GM21360 (cell line): Measurements from ENCODE around the gene MRPS22.
"Not testable (repeated sequence)": the region's sequence is repeated elsewhere in the genome, so short reads cannot be mapped to it uniquely, and the experiment has no call there.

ENCODE experiments used
- ATAC-seq: cut with Tn5 transposase; IDR thresholded peaks from one replicate; pipeline ENCODE4 v1.9.1; 2021; ENCODE audit warnings: mild to moderate bottlenecking, moderate library complexity; ENCODE audit not compliant: unreplicated experiment

The MRPS22 gene

DNA sequence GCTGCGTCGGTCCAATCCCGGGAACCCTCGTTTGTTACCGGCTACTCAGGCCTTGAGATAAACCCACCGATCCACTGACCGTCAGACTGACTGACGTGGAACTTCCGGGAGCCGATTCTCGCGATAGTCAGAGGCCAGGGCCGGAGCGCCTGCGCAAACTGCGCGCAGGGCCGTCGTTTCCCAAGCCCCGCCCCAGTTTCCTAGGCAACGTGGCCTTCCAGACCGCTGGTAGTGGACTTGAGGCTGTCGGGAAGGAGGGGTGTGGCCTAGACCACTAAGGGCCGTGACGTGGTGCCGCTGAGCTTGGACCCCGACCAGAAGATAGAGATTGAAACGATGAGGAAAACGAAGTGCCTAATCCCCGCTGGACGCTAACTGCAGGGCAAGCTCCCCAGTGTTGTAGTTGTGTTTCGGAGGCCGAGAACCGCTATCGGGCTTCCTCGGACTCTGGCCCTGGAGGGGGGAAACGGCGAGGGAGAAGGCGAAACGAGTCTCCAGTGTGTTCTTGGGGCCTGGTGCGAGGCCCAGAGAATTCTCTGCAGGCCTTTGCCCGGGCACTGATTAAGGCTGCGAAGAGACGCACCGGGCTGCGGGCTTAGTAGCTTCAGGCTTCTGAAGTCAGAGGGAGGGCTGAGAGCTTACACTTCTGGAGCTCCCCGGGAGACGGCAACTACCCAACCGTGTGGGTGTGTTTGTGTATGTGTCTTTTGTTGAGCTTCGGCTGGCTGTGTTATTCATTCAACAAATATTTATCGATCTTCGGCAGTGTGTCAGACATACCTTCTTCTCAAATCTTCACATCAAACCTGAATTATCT, 45.9 kb downstream of the MRPS22 start, which contains the start of gene COPB2:
Gene COPB2, minus strand, starts transcription at position 96 of the 817 bp plus-strand sequence. CDS start 97 bp downstream, outside the sequence.
- peak; percentile 98 for ATAC-seq

GRCh38 chr3:139394116-139394515, 50.3 kb downstream of the MRPS22 start:
- ATAC-seq, result no peak

DNA sequence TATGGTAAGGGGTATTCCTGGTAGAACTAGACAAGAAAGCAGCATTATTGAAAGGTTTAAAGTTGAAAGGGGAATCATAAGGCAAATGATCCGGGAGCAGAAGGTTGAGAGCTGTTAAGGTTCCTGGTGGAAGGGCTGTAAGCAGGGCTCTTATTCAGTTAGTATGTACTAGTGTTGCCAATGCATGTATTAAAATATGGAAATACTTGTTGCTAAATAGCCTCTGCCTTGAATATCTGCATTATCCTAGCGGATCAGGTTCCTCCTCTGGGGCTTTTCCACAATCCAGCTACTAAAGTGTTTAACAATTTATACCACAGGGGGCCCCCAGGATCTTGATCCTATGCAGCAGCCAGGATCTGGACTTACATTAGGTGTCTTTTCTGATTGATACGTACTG, 52.9 kb downstream of the MRPS22 start:
- no peak for ATAC-seq

DNA sequence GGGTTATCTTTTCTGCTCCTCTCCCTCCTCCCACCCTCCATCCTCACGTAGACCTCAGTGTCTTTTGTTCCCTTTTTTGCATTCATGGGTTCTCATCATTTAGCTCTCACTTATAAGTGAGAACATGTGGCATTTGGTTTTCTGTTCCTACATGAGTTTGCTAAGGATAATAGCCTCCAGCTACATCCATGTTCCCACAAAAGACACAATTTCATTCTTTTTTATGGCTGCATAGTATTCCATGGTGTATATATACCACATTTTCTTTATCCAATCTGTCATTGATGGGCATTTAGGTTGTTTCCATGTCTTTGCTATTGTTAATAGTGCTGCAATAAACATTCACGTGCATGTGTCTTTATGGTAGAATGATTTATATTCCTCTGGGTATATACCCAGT, 57.3 kb downstream of the MRPS22 start:
- not testable (repeated sequence) for ATAC-seq
